Mammary epithelial cell (primary cell): ENCODE results near the gene TOLLIP.

Source experiments
- EZH2 ChIP-seq: IDR thresholded peaks from 2 replicates; pipeline ENCODE4 v1.6.1; 2012; ENCODE audit warnings: low read length, inconsistent platforms, borderline replicate concordance
- TF ChIP-seq, protein P1 (sequence below), 2 donors: IDR thresholded peaks in 1 of 2; conservative IDR thresholded peaks in 1 of 2; 2 replicates each; pipeline ENCODE4 v1.5.1; 2011 to 2012; ENCODE audit warnings: inconsistent platforms in 2 of 2, low read length in 2 of 2, mild to moderate bottlenecking in 2 of 2, control low read depth in 1 of 2, low read depth in 1 of 2; ENCODE audit not compliant: insufficient read depth in 1 of 2; ENCODE audit errors: extremely low read depth in 1 of 2

DNA sequence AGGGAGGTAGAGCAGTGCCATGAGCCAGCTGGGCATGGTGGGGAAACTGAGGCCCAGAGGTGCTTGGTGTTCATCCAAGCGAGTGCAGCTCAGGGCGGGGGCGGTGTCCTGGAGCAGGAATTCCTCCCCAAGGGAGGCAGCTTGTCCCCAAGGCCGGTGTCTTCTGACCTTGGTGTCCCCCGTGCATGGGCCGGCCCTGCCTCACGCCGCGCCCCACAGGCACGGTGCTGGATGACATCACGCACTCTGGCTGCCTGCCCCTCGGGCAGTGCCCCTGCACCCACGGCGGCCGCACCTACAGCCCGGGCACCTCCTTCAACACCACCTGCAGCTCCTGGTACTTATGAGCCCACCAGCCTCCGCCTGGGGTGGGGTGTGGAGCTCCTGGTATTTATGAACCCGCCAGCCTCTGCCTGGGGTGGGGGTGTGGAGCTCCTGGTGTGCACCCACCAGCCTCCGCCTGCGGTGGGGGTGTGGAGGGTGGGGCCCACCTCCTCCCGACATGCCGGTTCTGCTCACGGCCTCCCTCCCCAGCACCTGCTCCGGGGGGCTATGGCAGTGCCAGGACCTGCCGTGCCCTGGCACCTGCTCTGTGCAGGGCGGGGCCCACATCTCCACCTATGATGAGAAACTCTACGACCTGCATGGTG is 79.8 kb downstream of the TOLLIP start:
- TF ChIP-seq, protein P1, sequence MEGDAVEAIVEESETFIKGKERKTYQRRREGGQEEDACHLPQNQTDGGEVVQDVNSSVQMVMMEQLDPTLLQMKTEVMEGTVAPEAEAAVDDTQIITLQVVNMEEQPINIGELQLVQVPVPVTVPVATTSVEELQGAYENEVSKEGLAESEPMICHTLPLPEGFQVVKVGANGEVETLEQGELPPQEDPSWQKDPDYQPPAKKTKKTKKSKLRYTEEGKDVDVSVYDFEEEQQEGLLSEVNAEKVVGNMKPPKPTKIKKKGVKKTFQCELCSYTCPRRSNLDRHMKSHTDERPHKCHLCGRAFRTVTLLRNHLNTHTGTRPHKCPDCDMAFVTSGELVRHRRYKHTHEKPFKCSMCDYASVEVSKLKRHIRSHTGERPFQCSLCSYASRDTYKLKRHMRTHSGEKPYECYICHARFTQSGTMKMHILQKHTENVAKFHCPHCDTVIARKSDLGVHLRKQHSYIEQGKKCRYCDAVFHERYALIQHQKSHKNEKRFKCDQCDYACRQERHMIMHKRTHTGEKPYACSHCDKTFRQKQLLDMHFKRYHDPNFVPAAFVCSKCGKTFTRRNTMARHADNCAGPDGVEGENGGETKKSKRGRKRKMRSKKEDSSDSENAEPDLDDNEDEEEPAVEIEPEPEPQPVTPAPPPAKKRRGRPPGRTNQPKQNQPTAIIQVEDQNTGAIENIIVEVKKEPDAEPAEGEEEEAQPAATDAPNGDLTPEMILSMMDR (conservative IDR thresholded peaks at IDR 0.05 in 1 of 2, IDR thresholded peaks at IDR 0.05 in 1 of 2; ENCODE audit: extremely low read depth in 1 of 2, insufficient read depth in 1 of 2, low read depth in 1 of 2, low read length in 2 of 2): no peak
- no peak for TF ChIP-seq EZH2
